Ishikawa (cell line): ENCODE results near the gene IL5RA.

ENCODE experiments used
- CEBPB ChIP-seq: IDR thresholded peaks from 2 replicates; pipeline ENCODE4 v1.6.1; 2012
- CREB1 ChIP-seq: IDR thresholded peaks from 2 replicates; pipeline ENCODE4 v1.6.1; 2012; ENCODE audit warnings: low read depth
- EGR1 ChIP-seq: IDR thresholded peaks from 2 replicates; pipeline ENCODE4 v1.6.1; 2012
- EP300 ChIP-seq: IDR thresholded peaks from 2 replicates; pipeline ENCODE4 v1.6.1; 2012; ENCODE audit warnings: borderline replicate concordance
- FOXM1 ChIP-seq: IDR thresholded peaks from 2 replicates; pipeline ENCODE4 v1.6.1; 2012; ENCODE audit warnings: low read depth, borderline replicate concordance
- MAX ChIP-seq: IDR thresholded peaks from 2 replicates; pipeline ENCODE4 v1.6.1; 2012
- NFIC ChIP-seq: IDR thresholded peaks from 2 replicates; pipeline ENCODE4 v1.6.1; 2012
- RAD21 ChIP-seq: IDR thresholded peaks from 2 replicates; pipeline ENCODE4 v1.6.1; 2012; ENCODE audit warnings: low read depth
- REST ChIP-seq: IDR thresholded peaks from 2 replicates; pipeline ENCODE4 v1.6.1; 2012; ENCODE audit warnings: low read depth, mild to moderate bottlenecking
- TAF1 ChIP-seq: IDR thresholded peaks from 2 replicates; pipeline ENCODE4 v1.6.1; 2012; ENCODE audit warnings: low read depth, mild to moderate bottlenecking
- TCF12 ChIP-seq: IDR thresholded peaks from 2 replicates; pipeline ENCODE4 v1.6.1; 2012; ENCODE audit warnings: low read depth
- TEAD4 ChIP-seq: IDR thresholded peaks from 2 replicates; pipeline ENCODE4 v1.6.1; 2012
- USF1 ChIP-seq: IDR thresholded peaks from 2 replicates; pipeline ENCODE4 v1.6.1; 2012
- YY1 ChIP-seq: IDR thresholded peaks from 2 replicates; pipeline ENCODE4 v1.6.1; 2012; ENCODE audit warnings: low read depth
- ZBTB7A ChIP-seq: IDR thresholded peaks from 2 replicates; pipeline ENCODE4 v1.6.1; 2012; ENCODE audit warnings: low read depth

Gene IL5RA

GRCh38 chr3:3141939-3142338 is 31.8 kb upstream of the IL5RA start:
- no peak for TF ChIP-seq MAX
- no peak for TF ChIP-seq NFIC
- no peak for TF ChIP-seq TEAD4
- no peak for TF ChIP-seq YY1
- no peak for TF ChIP-seq REST
- no peak for TF ChIP-seq ZBTB7A
- TF ChIP-seq EP300 = no peak
- TF ChIP-seq RAD21 = no peak
- no peak for TF ChIP-seq EGR1
- no peak for TF ChIP-seq USF1
- no peak for TF ChIP-seq TAF1
- no peak for TF ChIP-seq TCF12
- no peak for TF ChIP-seq CEBPB
- TF ChIP-seq FOXM1 = no peak

- TF ChIP-seq NFIC = no peak
- no peak for TF ChIP-seq TCF12
- no peak for TF ChIP-seq RAD21
- TF ChIP-seq TEAD4 = no peak
- no peak for TF ChIP-seq CREB1
- TF ChIP-seq ZBTB7A = no peak
- no peak for TF ChIP-seq EP300
- no peak for TF ChIP-seq USF1
These were observed 27.4 kb upstream of the IL5RA start for GRCh38 chr3:3137526-3137925.

- TF ChIP-seq CREB1 = no peak
These were observed 24.7 kb upstream of the IL5RA start for GRCh38 chr3:3134750-3135448.

GRCh38 chr3:3133500-3133899 is 23.3 kb upstream of the IL5RA start:
- TF ChIP-seq RAD21 = no peak
- no peak for TF ChIP-seq REST
- TF ChIP-seq YY1 = no peak
- no peak for TF ChIP-seq EGR1
- no peak for TF ChIP-seq NFIC
- TF ChIP-seq TCF12 = no peak
- TF ChIP-seq MAX = no peak
- no peak for TF ChIP-seq CREB1
- TF ChIP-seq FOXM1 = no peak
- TF ChIP-seq EP300 = no peak
- TF ChIP-seq TEAD4 = no peak
- TF ChIP-seq ZBTB7A = no peak
- no peak for TF ChIP-seq TAF1

- TF ChIP-seq TEAD4 = no peak
- TF ChIP-seq NFIC = no peak
- no peak for TF ChIP-seq CREB1
- TF ChIP-seq EP300 = no peak
- no peak for TF ChIP-seq YY1
- TF ChIP-seq FOXM1 = no peak
- no peak for TF ChIP-seq MAX
- TF ChIP-seq REST = no peak
- TF ChIP-seq USF1 = no peak
These were observed 19.4 kb upstream of the IL5RA start for GRCh38 chr3:3129579-3129978.
